GM12874 (cell line): ENCODE measurements around the gene TIAM2.

Experiments used
- CTCF ChIP-seq: IDR thresholded peaks from 2 replicates; pipeline ENCODE4 v1.5.1; 2011; ENCODE audit warnings: low read depth, mild to moderate bottlenecking, control low read depth, low read length, moderate library complexity; ENCODE audit not compliant: insufficient read depth

The TIAM2 gene

GRCh38 chr6:155182103-155182502, 187.0 kb downstream of the TIAM2 start:
- no peak for TF ChIP-seq CTCF

GRCh38 chr6:155183095-155183494, 188.0 kb downstream of the TIAM2 start:
- no peak for TF ChIP-seq CTCF

GRCh38 chr6:155185544-155185943, 190.4 kb downstream of the TIAM2 start:
- TF ChIP-seq CTCF = no peak

- TF ChIP-seq CTCF = no peak
Measured at GRCh38 chr6:155186052-155186658, 191.0 kb downstream of the TIAM2 start.

GRCh38 chr6:155187106-155187505, 192.0 kb downstream of the TIAM2 start:
- no peak for TF ChIP-seq CTCF

GRCh38 chr6:155187994-155188706, 193.0 kb downstream of the TIAM2 start:
- no peak for TF ChIP-seq CTCF

GRCh38 chr6:155188707-155189496, 193.8 kb downstream of the TIAM2 start:
- no peak for TF ChIP-seq CTCF
